HL-60/S4 treated with phorbol 12-myristate 13-acetate at 8.2 ng/mL for 4 days and 3 days (cell line): ENCODE data around the gene COL21A1.

ENCODE experiments used
- in situ Hi-C: fragments of 300-500 bp; cut with MboI; formaldehyde crosslinking; loops from 2 replicates; pipeline ENCODE4 v1.15.0; 2022; ENCODE audit warnings: low sequenced_read_pairs

Gene COL21A1

DNA sequence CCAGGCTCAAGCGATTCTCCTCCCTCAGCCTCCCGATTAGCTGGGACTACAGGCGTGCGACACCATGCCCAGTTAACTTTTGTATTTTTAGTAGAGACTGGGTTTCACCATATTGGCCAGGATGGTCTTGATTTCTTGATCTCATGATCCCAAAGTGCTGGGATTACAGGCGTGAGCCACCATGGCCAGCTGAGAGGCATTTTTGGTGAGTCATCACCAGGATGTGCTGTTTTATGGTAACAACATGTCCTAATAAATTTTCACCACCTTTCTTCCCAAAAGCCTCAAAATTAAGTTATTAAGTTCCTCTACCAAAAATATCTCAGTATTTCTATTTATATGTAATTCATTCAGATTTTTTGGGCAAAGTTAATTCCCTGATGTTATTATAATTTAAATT lies 53.5 kb downstream of the COL21A1 start:
- in situ Hi-C loops, result no loop called here

DNA sequence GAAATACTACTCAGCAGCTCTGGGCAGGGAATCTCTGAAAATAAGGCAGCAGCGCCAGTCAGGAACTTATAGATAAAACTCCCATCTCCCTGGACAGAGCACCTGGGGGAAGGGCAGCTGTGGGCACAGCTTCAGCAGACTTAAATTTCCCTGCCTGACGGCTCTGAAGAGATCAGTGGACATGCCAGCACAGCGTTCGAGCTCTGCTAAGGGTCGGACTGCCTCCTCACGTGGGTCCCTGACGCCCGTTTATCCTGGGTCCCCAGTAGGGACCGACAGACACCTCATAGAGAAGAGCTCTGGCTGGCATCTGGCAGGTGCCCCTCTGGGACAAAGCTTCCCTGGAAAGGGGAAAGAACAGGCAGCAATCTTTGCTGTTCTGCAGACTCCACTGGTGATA lies 59.0 kb downstream of the COL21A1 start:
- in situ Hi-C loops, result no loop called here

DNA sequence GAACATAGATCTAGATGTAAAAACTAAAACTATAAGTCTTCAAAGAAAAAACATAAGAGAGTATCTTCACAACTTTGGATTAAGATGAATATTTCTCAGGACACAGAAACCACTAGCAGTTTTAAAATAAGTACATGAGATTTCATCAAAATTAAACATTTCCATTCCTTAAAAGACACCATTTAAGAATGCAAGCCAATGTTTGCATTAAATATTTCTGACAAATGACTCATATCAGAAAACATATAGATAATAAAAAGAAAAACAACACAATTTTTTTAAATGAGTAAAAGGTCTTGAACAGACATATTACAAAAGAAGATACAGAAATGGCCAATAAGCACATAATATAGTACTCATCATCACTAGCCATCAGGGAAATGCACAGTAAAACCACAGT lies 59.7 kb downstream of the COL21A1 start:
- in situ Hi-C loops, result no loop called here

DNA sequence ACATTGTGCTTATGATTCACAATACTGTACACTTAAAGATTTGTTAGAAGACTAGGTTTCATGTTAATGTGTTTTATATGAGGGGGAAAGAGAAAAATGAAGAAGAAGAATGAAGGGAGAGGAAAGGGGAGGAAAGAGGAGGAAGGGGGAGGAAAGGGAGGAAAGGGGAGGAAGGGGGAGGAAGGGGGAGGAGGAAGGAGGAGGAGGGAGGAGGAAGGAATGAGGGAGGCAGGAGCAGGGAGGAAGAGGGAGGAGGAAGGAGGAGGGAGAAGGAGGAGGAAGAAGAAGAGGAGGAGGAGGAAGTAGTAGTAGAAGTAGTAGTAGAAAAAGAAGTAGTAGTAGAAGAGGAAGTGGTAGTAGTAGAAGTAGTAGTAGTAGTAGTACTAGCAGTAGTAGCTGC lies 70.6 kb downstream of the COL21A1 start:
- in situ Hi-C loops, result no loop called here

DNA sequence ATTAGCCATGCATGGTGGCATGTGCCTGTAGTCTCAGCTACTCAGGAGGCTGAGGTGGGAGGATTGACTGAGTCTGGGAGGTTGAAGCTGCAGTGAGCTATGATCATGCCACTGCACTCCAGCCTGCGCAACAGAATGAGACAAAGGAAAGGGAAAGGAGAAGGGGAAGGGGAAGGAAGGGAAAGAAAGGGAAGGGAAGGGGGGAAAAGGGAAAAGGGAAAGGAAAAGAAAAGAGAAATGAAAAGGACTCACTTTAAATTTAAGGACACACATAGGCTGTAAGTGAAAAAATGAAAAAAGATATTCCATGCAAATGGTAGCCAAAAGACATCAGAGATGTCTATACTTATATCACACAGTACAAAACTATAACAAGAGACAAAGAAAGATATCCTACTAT lies 74.2 kb downstream of the COL21A1 start:
- in situ Hi-C loops, result no loop called here

DNA sequence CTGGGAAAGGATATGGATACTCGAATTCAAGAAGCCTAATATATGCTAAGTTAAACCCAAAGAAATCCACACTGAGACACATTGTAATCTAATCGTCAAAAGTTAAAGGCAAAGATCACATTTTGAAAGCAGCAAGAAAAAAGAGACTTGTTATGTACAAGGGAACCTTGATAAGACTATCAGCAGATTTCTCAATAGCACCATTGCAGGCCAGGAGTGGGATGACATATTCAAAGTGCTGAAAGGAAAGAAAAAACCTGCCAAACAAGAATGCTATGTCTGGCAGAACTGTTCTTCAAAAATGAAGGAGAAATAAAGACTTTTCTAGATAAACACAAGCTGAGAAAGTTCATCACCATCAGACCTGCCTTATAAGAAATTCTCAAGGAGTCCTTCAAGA lies 75.2 kb downstream of the COL21A1 start:
- in situ Hi-C loops, result no loop called here

DNA sequence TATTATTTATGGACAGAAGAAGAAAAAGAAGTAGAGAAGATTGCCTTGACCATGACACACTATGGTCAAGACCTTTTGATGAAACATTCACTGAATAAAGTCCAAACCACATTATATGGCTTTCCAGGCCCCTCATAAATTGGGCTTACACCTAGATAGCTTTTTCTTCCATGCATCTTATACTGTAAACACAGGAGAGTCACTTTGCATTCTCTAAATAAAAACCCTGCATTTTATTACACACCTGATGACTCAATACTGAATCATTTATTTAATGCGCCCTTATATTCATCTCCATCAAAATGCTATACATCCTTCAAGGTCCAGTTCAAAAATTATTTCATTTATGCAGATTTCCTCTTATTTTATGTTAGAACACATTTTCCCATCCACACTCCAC lies 78.0 kb downstream of the COL21A1 start:
- in situ Hi-C loops, result no loop called here

DNA sequence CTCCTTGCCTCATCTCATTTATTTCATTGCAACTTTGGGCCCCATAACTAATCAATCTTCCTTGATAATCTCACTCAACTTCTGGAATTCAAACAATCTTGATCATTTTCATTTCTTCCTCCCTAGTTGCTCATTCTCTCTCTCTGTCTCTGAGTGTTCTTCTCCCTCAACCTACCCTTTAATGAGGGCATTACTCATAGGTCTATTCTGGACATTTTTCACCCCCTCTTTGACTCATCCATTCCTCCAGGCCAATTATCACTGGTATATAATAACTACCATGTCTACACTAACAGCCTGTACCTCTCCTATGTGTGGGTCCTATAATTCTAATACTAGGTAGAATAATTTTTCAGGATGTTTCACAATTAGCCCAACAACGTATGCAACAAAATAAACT lies 78.8 kb downstream of the COL21A1 start:
- in situ Hi-C loops, result no loop called here

DNA sequence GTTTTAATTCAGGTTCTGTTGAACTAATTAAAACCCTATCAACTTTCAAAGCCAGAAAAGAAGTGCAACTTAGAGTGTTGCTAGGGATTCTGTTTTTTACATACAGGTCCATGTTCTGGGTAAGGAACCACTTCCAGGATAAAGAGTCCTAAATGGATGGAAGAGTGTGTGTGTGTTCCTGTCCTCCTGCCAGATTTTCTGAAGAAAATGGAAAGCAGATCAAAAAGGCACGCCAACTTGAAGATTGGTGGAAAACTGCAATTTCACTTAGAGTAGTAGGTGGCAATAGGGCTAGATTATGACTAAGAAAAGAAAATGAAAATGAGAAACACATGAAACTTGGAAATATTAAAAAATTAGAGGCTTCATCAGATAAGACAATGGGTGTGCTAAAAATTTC lies 85.3 kb downstream of the COL21A1 start:
- in situ Hi-C loops, result no loop called here

DNA sequence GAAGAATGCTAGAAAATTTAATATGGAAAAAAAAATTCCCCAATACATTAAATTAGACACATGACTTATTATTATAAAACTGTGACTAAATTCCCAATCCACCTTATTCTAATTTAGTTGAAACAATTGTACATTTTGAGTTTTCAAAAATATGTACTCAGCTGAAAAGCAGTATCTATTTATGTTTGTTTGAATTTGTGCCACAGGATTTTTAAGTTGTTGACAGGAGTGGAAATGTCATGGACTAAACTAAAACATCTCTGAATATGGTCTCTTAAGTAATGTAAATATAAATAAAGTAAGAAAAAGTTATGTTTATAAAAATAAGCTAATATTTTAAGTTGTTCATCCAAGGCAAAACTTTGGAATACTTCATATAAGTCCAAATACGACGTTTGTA lies 86.9 kb downstream of the COL21A1 start:
- in situ Hi-C loops, result no loop called here

DNA sequence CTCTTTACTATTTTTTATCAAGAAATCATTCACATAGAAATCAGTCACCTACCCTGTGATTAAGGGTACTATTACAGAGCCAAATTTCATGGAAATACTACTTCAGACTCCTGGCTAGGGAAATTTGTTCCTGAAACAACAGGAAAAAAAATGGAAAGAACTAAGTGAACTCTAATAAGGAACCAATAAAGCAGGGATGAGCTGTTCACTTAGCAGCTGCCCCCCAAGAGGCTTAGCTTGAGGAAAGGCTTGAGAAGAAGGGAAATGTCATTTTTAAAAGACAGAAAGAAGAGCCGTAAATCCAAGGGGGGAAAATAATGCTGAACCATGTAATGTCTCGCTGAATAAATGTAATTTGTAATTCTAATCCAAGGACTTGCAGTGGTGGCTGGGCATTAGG lies 88.8 kb downstream of the COL21A1 start:
- in situ Hi-C loops, result no loop called here

DNA sequence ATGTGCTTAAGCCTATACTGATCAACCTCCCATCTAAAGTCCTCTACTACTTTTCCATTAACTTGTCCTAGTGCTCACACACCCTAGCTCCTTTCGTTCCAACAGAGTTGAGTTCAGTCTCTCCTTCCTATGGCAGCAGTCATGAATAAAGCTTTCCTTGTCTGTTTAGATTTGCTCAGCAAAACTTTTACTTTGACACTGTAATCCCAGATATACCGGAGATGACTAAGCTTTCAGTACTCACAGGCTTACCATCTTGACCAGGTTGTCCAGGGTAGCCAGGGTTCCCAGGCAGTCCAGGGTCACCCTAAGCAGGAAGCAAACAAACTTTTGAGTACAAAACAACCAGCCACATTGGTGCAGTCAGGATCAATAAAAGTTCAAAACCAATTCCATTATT lies 90.7 kb downstream of the COL21A1 start:
- in situ Hi-C loops, result no loop called here

DNA sequence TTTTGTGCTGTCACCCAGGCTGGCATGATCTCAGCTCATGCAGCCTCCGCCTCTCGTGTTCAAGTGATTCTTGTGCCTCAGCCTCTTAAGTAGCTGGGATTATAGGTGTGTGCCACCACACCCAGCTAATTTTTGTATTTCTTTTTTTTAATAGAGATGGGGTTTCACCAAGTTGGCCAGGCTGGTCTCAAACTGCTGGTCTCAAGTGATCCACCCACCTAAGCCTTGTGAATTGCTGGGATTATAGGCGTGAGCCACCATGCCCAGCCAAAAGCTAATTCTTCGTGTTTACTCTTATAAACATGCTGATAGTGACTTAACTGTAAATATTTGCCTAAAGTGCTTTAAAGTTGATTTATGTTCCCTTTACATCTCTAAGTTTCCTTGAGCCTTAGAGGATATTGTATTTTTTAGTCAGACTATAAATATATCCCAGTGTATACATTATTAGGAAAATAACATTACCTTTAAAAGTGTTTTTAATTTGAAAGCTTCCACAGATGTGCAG lies 91.7 kb downstream of the COL21A1 start:
- in situ Hi-C loops, result no loop called here

DNA sequence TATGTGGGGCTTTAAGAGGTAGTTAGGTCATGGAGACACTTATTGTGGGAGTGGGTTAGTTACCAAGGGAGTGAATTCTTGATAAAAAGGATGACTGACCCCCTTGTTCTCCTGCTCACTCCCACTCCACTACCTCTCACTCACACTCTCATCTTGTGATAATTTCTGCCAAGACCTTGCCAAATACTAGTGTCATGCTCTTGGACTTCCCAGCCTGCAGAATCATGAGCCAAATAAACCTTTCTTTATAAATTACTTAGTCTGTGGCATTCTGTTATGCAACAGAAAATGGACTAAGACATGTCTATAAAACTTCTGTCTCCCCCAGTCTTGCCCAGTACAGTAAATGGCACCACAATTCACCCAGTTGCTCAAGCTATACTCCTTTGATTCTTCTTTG lies 93.3 kb downstream of the COL21A1 start:
- in situ Hi-C loops, result no loop called here

DNA sequence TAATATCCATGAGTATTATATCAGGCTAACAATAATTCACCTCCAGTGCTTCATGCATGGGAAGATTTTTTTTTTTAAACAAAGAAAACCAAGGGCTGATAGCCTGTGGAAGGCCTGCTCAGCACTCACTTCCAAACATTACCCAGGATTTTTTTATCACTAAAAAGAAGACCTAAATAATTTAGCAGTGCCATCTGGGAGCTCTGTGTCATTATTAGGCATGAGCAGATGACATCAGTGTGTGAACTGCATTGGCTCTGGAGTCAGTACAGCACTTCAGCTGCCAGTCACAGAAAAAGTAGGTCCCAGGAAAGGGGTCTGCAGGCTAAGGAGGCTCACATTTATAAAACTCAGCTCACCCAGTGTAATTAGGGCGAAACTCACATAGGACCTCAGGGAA lies 94.8 kb downstream of the COL21A1 start:
- in situ Hi-C loops, result no loop called here

DNA sequence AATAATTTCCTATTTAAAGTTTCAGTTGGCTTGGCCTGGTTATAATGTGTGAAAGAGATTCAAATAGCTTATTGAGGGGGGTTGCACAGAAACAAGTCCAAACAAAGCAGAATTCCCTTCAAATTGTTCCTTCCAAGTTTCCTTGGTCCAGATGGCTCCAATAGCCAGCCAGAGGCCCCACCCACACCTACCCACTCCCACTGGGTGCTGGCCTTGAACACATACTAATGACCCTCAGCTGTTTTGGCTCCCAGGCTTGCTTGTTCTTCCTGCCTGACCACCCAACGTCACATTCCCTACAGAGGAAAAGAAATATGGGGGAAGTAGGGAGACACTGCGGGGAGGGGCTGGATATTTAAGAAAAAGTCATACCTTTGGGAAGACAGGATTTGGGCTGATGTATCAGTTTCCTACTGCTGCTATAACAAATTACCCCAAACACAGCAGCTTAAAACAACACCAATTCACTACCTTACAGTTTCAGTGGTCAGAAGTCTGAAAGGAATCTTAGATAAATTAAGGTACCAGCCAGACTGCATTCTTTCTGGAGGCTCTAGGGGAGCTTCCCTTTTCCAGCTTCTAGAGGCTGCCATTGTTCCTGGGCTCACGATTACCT lies 95.7 kb downstream of the COL21A1 start:
- in situ Hi-C loops, result no loop called here

DNA sequence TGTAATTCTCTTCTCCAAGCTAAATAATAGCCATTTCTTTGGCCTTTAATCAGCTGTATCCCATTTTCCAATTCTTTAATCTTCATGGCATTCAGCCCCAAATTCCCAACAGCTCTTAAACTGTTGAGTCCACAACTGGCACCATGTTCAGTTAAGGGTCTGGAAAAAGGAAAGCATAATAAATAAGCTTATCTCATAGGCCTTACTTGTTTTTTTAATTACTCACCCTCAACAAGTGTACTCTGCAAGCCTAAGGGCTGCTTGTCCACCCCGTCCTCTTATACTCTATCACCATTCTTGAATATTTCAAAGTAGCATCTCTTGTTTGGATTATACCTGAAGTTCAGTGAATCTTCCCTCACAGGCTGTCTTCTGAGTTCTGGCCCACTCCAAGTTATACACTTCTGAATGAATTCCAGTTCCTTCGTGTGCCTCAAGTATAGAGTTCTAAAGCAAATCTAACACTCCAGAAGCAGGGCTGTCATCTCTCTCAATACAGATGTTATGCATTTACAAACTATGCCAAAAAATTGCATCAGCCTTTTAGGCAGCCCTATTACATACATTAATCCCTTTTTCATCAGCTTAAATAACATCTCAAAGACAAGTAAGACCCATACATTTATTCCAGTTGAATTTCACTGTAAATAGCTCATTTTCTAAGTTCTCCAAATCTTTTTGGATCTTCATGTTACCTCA lies 98.7 kb downstream of the COL21A1 start:
- in situ Hi-C loops, result no loop called here

DNA sequence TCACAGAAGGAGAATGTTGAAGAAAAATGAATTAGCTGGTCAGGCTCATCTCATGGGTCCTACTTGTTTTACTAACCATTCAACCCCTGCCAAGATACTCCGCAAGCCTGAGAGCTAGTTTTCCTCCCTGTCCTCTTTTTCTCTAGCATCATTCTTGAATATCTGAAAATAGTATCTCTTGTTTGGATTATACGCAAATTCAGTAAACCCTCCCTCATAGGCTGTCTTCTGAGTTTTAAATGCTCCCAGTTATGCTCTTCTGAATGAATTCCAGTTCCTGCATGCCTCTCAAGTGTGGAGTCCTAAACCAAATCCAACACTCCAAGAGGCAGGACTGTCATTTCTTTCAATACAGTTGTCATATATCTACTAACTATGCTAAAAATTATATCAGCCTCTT lies 99.6 kb downstream of the COL21A1 start:
- in situ Hi-C loops, result no loop called here

DNA sequence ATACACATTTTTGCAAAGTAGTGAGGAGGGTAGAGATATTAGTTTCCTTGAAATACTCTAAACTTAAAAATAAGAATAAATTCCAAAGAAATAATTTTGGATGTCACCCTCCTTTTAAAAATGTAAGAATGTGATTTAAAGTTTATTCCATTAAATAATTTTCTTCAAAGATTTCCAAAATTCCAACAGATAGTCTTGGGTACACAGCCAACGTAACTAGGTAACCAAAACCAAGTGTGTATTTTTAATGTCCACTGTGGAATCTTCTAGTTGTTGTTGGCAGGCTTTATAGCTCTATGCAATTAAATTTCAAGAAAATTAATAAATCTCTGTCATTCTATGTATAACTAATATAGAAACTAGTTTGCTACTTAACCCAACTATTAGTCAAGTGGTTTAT lies 101.3 kb downstream of the COL21A1 start:
- in situ Hi-C loops, result no loop called here

DNA sequence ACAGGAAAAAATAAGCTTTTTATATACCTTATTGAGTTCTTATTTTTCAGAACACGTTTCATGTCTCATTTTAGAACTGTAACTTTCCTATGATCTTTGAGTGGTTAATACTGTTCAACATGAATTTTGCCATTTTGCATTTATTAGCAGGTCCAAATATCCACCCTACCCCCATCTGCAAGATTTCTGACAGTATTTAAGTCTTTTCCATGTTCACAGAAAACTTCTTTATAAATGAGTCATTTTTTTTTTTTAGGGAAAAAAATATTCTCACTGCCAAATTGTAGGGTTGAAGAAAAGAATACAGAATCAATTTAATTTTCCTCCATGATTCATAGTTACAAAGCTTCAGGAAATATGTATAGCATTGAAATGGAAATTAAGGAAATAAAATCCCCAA lies 101.8 kb downstream of the COL21A1 start:
- in situ Hi-C loops, result no loop called here

DNA sequence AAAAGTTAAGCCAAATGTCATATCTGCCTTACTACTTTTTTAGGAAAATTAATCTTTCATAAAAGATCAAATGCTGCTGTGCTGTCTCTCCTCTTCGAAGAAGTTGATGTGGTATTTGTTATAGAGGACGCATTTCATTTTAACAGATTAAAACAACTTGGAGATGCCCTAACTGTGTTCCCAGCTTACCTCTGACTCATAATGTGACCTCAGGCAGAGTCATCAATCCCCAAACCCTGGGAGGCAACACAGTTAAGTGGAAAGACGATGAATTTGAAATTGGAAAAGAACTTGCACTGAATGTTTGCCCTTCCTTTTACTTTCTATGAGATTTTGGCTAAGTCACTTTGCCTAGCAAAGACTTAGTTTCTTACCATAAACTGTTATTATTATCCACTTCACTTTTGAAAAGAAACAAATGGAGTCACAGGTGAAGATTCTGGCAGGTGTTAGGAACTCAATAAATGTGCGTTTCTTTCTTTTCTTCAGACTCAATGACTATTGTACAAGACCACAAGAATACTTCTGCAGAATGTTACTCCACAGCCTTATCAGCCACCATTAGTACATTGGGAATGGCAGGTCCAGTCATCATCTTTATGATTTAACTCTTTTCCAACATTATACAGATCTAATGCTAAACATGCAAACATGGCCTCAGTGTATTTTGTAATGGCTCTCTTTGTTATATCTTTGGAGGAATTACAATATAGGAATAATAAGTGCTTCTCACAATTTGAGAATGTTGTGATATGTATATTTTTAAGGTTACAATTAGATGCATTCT lies 102.6 kb downstream of the COL21A1 start:
- in situ Hi-C loops, result no loop called here

DNA sequence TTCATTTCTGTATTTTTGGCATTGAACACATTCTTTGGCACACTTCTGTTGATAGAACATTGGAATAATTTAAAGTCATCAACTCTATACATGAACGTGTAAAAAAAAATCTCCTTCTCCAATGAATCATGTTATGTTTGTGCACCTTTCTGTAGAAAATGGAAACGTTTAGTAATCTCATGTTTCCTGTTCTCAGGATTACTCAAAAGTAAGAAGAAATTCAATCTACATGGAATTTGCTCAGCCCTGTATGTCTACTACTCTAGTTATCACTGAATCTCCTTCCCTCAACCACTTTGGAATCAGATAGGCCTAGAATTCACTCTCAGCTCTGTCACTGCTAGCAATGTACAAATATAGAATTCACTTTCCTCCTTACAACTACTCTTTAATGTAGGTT lies 103.6 kb downstream of the COL21A1 start:
- in situ Hi-C loops, result no loop called here
